Measurements from ENCODE around the gene SLC6A19. TPM values are rescaled to one million over a fixed set of nuclear protein-coding genes. Genes with fewer than 3 reads are reported as not detected.

SLC6A19 gene
- polyA plus RNA-seq, 1 of the 3 experiments (the other 2 are of a cell fraction), result not detected

GRCh38 chr5:1161108-1161832, 40.1 kb upstream of the SLC6A19 start (continued):
- no peak for TF ChIP-seq IRF3 (IDR thresholded peaks at IDR 0.05; ENCODE audit: low read depth, low read length)
- no peak for TF ChIP-seq MEF2A (IDR thresholded peaks at IDR 0.05; ENCODE audit: borderline replicate concordance, low read depth)
- TF ChIP-seq MAX (IDR thresholded peaks at IDR 0.05; ENCODE audit: low read depth), result no peak
- no peak for TF ChIP-seq ZBTB33 (IDR thresholded peaks at IDR 0.05; ENCODE audit: borderline replicate concordance, low read depth)
- TF ChIP-seq TCF12 (IDR thresholded peaks at IDR 0.05), result no peak
- TF ChIP-seq FOXJ3 (CRISPR knock-in tag; IDR thresholded peaks at IDR 0.05), result no peak
- no peak for TF ChIP-seq RCOR1 (IDR thresholded peaks at IDR 0.05; ENCODE audit: low read length)

GRCh38 chr5:1161833-1162229, 39.6 kb upstream of the SLC6A19 start:
- no peak for TF ChIP-seq NRF1 (IDR thresholded peaks at IDR 0.05; ENCODE audit: low read depth, low read length)
- TF ChIP-seq JUND (IDR thresholded peaks at IDR 0.05), result no peak
- no peak for TF ChIP-seq RAD21 (IDR thresholded peaks at IDR 0.05; ENCODE audit: low read length)
- TF ChIP-seq ZBTB33 (IDR thresholded peaks at IDR 0.05; ENCODE audit: borderline replicate concordance, low read depth), result no peak
- TF ChIP-seq SMC3 (IDR thresholded peaks at IDR 0.05; ENCODE audit: low read depth, low read length), result peak; percentile 11; the same call in 1 of the 2 replicates
- TF ChIP-seq CHD2 (IDR thresholded peaks at IDR 0.05; ENCODE audit: low read length, partially characterized antibody), result peak; percentile 17
- TF ChIP-seq EZH2phosphoT487 (IDR thresholded peaks at IDR 0.05; ENCODE audit: borderline replicate concordance, low read depth), result no peak
- 0 out of 2 replicates have a peak, but pooled peaks have one; percentile 14 for TF ChIP-seq NFIC (IDR thresholded peaks at IDR 0.05; ENCODE audit: borderline replicate concordance)
- no peak for TF ChIP-seq REST (IDR thresholded peaks at IDR 0.05; ENCODE audit: low read depth, low read length)
- TF ChIP-seq FOXJ3 (CRISPR knock-in tag; IDR thresholded peaks at IDR 0.05), result no peak
- no peak for TF ChIP-seq POLR2AphosphoS5 (IDR thresholded peaks at IDR 0.05; ENCODE audit: low read depth, low read length)
- TF ChIP-seq FOXM1 (IDR thresholded peaks at IDR 0.05; ENCODE audit: low read depth), result no peak
- TF ChIP-seq MEF2A (IDR thresholded peaks at IDR 0.05; ENCODE audit: borderline replicate concordance, low read depth), result no peak
- TF ChIP-seq MXI1 (IDR thresholded peaks at IDR 0.05; ENCODE audit: low read depth, low read length), result peak; percentile 46; the same call in 1 of the 2 replicates
- TF ChIP-seq FOSL2 (IDR thresholded peaks at IDR 0.05; ENCODE audit: borderline replicate concordance, low read depth), result no peak
- TF ChIP-seq MAX (IDR thresholded peaks at IDR 0.05; ENCODE audit: low read depth), result no peak
- no peak for TF ChIP-seq TEAD4 (IDR thresholded peaks at IDR 0.05; ENCODE audit: borderline replicate concordance, insufficient read depth)
- no peak for TF ChIP-seq SIN3A (IDR thresholded peaks at IDR 0.05; ENCODE audit: borderline replicate concordance, low read depth, low read length)
- H3F3A ChIP-seq (replicated peaks; ENCODE audit: insufficient read depth), result no peaks in the 10 kb centered on the region
- POLR2A ChIA-PET, result no interaction called here
- no peak overlapping the region for H2AFZ ChIP-seq (ENCODE audit: low read depth)
- H3K9ac ChIP-seq, result no peak overlapping the region
- no peaks in the 10 kb centered on the region for H3K9me3 ChIP-seq
- H4K20me1 ChIP-seq (ENCODE audit: insufficient read depth), result 0 out of 2 replicates have a peak, but pooled peaks cover 5% of the 10 kb centered on the region
- no CpG with 5 or more reads among the region's 19 CpGs for WGBS (ENCODE audit: low lambda C conversion rate)
- H3K27me3 ChIP-seq (ENCODE audit: insufficient read depth), result no peaks in the 10 kb centered on the region
- no peak overlapping the region for H3K4me3 ChIP-seq (ENCODE audit: low read depth in 2 of 2, low read length in 1 of 2)
- no peaks in the 10 kb centered on the region for H3K36me3 ChIP-seq (replicated peaks in 1 of 2; ENCODE audit: control insufficient read depth in 1 of 2, insufficient read depth in 2 of 2, low read length in 1 of 2)
- no peaks in the 10 kb centered on the region for H3K9me2 ChIP-seq
- H3K4me1 ChIP-seq (ENCODE audit: control insufficient read depth in 1 of 2, insufficient read depth in 2 of 2, low read depth in 1 of 2, low read length in 1 of 2), result peaks cover 0 to 12% of the 10 kb centered on the region in 2 experiments; a peak in 1 of 4 replicates
- H3K79me2 ChIP-seq (ENCODE audit: insufficient read depth), result no peaks in the 10 kb centered on the region
- peak; percentile 88 for DNase-seq
- no peak overlapping the region for H3K4me2 ChIP-seq
- H3K27ac ChIP-seq (ENCODE audit: low read depth in 2 of 2, low read length in 1 of 2), result no peak overlapping the region
- CTCF ChIA-PET, result interaction anchor here (0.9 to 2.3 kb wide), 11 partner anchors 8 to 483 kb away, joined by 3 to 10 read pairs (median 4); partner anchors contain the start of gene NKD2

Data from SK-N-SH (cell line).